ENCODE measurements around the gene FBXO46. TPM values are rescaled to one million over a fixed set of nuclear protein-coding genes. Genes with fewer than 3 reads are reported as not detected.

Gene FBXO46
- total and polyA plus RNA-seq, 10 of the 15 experiments (the other 5 are each of a cell fraction or from before 2014, with no cell fraction given) = 2.5 to 61.5 (median 13.7) TPM

DNA sequence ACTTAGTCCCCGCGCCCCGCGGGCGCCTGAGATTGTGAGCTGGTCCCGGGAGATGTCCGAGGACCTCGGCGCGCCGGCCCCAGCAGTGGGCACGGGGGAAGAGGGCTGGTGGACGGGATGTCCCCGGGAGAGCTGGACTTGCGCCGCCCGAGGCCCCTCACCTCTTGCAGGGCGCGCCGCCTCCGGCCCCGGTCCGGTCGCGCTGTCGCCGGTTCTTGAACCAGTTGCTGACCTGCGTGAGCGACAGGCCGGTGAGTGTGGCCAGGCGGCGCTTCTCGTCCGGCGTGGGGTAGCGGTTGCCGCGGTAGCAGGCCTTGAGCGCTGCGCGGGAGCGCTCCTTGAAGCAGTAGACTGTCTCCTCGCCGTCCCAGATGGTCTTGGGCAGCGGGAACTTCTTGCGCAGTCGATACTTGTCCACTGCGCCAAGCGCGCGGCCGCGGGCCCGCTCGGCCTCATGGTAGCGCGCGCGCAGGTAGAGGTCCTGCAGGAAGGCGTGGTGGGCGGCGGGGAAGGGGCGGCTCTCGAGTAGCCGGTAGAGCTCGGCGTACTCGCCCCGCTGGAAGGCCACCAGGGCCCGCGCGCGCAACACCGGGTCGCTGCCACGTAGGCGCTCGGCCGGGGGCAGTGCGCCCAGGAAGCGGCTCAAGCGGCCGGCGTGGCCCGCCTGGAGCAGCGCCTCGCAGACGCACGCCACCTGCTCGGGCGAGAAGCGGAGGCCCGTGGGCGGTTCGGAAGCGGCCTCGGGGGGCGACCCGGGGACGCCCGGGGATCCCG lies 37.4 kb upstream of the FBXO46 start (continued):
- TF ChIP-seq, protein P1, sequence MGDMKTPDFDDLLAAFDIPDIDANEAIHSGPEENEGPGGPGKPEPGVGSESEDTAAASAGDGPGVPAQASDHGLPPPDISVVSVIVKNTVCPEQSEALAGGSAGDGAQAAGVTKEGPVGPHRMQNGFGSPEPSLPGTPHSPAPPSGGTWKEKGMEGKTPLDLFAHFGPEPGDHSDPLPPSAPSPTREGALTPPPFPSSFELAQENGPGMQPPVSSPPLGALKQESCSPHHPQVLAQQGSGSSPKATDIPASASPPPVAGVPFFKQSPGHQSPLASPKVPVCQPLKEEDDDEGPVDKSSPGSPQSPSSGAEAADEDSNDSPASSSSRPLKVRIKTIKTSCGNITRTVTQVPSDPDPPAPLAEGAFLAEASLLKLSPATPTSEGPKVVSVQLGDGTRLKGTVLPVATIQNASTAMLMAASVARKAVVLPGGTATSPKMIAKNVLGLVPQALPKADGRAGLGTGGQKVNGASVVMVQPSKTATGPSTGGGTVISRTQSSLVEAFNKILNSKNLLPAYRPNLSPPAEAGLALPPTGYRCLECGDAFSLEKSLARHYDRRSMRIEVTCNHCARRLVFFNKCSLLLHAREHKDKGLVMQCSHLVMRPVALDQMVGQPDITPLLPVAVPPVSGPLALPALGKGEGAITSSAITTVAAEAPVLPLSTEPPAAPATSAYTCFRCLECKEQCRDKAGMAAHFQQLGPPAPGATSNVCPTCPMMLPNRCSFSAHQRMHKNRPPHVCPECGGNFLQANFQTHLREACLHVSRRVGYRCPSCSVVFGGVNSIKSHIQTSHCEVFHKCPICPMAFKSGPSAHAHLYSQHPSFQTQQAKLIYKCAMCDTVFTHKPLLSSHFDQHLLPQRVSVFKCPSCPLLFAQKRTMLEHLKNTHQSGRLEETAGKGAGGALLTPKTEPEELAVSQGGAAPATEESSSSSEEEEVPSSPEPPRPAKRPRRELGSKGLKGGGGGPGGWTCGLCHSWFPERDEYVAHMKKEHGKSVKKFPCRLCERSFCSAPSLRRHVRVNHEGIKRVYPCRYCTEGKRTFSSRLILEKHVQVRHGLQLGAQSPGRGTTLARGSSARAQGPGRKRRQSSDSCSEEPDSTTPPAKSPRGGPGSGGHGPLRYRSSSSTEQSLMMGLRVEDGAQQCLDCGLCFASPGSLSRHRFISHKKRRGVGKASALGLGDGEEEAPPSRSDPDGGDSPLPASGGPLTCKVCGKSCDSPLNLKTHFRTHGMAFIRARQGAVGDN (IDR thresholded peaks at IDR 0.05) = peak; percentile 40; the same call in 1 of the 2 replicates
- TF ChIP-seq NRF1 (conservative IDR thresholded peaks at IDR 0.05; ENCODE audit: low read depth, low read length) (0 out of 2 replicates have a peak, but pooled peaks have one; percentile 1), CHD4 (IDR thresholded peaks at IDR 0.05) (no peak), EGR1 (IDR thresholded peaks at IDR 0.05; ENCODE audit: borderline replicate concordance in 1 of 2, low read depth in 2 of 2, low read length in 2 of 2) (peak in 1 of 2 experiments; percentile 59; a peak in 1 of 3 replicates), NR2C2 (IDR thresholded peaks at IDR 0.05; ENCODE audit: borderline replicate concordance, control insufficient read depth, insufficient read length, low read depth) (no peak), NFIC (IDR thresholded peaks at IDR 0.05; ENCODE audit: low read depth, low read length) (no peak), POLR2A (IDR thresholded peaks at IDR 0.05; ENCODE audit: low read depth, low read length) (peak; percentile 64), RFX5 (IDR thresholded peaks at IDR 0.05; ENCODE audit: low read depth, low read length) (no peak), TCF12 (IDR thresholded peaks at IDR 0.05; ENCODE audit: low read depth, low read length) (peak; percentile 37; the same call in 1 of the 2 replicates), SMC3 (IDR thresholded peaks at IDR 0.05; ENCODE audit: borderline replicate concordance, low read length) (0 out of 2 replicates have a peak, but pooled peaks have one; percentile 6)
- TF ChIP-seq, protein P2, sequence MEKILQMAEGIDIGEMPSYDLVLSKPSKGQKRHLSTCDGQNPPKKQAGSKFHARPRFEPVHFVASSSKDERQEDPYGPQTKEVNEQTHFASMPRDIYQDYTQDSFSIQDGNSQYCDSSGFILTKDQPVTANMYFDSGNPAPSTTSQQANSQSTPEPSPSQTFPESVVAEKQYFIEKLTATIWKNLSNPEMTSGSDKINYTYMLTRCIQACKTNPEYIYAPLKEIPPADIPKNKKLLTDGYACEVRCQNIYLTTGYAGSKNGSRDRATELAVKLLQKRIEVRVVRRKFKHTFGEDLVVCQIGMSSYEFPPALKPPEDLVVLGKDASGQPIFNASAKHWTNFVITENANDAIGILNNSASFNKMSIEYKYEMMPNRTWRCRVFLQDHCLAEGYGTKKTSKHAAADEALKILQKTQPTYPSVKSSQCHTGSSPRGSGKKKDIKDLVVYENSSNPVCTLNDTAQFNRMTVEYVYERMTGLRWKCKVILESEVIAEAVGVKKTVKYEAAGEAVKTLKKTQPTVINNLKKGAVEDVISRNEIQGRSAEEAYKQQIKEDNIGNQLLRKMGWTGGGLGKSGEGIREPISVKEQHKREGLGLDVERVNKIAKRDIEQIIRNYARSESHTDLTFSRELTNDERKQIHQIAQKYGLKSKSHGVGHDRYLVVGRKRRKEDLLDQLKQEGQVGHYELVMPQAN (conservative IDR thresholded peaks at IDR 0.05) = peak; percentile 63; the same call in 1 of the 2 replicates
- TF ChIP-seq, protein P3, sequence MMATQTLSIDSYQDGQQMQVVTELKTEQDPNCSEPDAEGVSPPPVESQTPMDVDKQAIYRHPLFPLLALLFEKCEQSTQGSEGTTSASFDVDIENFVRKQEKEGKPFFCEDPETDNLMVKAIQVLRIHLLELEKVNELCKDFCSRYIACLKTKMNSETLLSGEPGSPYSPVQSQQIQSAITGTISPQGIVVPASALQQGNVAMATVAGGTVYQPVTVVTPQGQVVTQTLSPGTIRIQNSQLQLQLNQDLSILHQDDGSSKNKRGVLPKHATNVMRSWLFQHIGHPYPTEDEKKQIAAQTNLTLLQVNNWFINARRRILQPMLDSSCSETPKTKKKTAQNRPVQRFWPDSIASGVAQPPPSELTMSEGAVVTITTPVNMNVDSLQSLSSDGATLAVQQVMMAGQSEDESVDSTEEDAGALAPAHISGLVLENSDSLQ (IDR thresholded peaks at IDR 0.05) = peak; percentile 59; the same call in 1 of the 2 replicates
